A549 (cell line): ENCODE measurements around the gene CTNND2.

Experiments used
- CHD2 ChIP-seq: fragments of 150-350 bp; IDR thresholded peaks from 2 replicates; pipeline ENCODE4 v1.6.1; 2014; ENCODE audit warnings: low read length; ENCODE audit not compliant: partially characterized antibody
- HEYL ChIP-seq: fragments of 250-450 bp; sonication (Bioruptor Pico); IDR thresholded peaks from 2 replicates; pipeline ENCODE4 v1.8.0; 2021; ENCODE audit warnings: mild to moderate bottlenecking, moderate library complexity
- POLR2A ChIP-seq: IDR thresholded peaks from 2 replicates; pipeline ENCODE4 v1.6.1; 2012; ENCODE audit warnings: mild to moderate bottlenecking, low read length
- POLR2AphosphoS2 ChIP-seq: conservative IDR thresholded peaks from 2 replicates; pipeline ENCODE4 v1.6.1; 2012; ENCODE audit warnings: low read length, improper control_type of control experiment, inconsistent platforms
- RARB ChIP-seq: fragments of 250-450 bp; sonication (Bioruptor Pico); IDR thresholded peaks from 2 replicates; pipeline ENCODE4 v1.8.0; 2021; ENCODE audit warnings: mild to moderate bottlenecking, moderate library complexity
- TF ChIP-seq, protein P1 (sequence below): fragments of >200 bp; sonication (Bioruptor Twin); formaldehyde crosslinking; IDR thresholded peaks from 3 replicates; pipeline ENCODE4 v1.5.1; 2016
- TF ChIP-seq, protein P2 (sequence below): fragments of 200-600 bp; sonication (generic); IDR thresholded peaks from 2 replicates; pipeline ENCODE4 v1.6.1; 2016; ENCODE audit warnings: antibody characterized with exemption, mild to moderate bottlenecking, moderate library complexity
- TF ChIP-seq, protein P3 (sequence below): fragments of 450-650 bp; IDR thresholded peaks from 2 replicates; pipeline ENCODE4 v1.6.1; 2014; ENCODE audit warnings: antibody characterized with exemption
- TF ChIP-seq, protein P4 (sequence below): IDR thresholded peaks from 2 replicates; pipeline ENCODE4 v1.6.1; 2012; ENCODE audit warnings: low read depth, borderline replicate concordance

DNA sequence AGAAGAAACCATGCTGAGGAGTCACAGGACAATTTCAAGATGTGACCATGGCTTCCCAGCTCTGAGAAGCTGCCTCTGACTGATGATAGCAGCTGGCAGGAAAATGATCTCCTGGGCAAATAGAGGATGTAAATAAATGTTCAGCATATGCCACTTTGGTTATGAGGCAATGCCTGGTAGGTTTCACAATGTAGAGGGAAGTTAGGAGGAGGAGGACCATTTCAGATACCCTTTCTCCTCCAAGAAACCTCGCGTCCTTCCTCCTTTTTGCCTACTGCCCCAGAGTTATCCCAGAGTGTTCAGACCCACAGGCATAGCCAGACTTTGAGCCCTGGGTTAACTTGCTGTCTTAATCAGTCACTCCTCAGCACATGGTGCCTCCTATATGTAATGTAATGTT is 601.6 kb downstream of the CTNND2 start:
- TF ChIP-seq, protein P1, sequence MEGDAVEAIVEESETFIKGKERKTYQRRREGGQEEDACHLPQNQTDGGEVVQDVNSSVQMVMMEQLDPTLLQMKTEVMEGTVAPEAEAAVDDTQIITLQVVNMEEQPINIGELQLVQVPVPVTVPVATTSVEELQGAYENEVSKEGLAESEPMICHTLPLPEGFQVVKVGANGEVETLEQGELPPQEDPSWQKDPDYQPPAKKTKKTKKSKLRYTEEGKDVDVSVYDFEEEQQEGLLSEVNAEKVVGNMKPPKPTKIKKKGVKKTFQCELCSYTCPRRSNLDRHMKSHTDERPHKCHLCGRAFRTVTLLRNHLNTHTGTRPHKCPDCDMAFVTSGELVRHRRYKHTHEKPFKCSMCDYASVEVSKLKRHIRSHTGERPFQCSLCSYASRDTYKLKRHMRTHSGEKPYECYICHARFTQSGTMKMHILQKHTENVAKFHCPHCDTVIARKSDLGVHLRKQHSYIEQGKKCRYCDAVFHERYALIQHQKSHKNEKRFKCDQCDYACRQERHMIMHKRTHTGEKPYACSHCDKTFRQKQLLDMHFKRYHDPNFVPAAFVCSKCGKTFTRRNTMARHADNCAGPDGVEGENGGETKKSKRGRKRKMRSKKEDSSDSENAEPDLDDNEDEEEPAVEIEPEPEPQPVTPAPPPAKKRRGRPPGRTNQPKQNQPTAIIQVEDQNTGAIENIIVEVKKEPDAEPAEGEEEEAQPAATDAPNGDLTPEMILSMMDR = no peak
- TF ChIP-seq, protein P2, sequence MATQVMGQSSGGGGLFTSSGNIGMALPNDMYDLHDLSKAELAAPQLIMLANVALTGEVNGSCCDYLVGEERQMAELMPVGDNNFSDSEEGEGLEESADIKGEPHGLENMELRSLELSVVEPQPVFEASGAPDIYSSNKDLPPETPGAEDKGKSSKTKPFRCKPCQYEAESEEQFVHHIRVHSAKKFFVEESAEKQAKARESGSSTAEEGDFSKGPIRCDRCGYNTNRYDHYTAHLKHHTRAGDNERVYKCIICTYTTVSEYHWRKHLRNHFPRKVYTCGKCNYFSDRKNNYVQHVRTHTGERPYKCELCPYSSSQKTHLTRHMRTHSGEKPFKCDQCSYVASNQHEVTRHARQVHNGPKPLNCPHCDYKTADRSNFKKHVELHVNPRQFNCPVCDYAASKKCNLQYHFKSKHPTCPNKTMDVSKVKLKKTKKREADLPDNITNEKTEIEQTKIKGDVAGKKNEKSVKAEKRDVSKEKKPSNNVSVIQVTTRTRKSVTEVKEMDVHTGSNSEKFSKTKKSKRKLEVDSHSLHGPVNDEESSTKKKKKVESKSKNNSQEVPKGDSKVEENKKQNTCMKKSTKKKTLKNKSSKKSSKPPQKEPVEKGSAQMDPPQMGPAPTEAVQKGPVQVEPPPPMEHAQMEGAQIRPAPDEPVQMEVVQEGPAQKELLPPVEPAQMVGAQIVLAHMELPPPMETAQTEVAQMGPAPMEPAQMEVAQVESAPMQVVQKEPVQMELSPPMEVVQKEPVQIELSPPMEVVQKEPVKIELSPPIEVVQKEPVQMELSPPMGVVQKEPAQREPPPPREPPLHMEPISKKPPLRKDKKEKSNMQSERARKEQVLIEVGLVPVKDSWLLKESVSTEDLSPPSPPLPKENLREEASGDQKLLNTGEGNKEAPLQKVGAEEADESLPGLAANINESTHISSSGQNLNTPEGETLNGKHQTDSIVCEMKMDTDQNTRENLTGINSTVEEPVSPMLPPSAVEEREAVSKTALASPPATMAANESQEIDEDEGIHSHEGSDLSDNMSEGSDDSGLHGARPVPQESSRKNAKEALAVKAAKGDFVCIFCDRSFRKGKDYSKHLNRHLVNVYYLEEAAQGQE = no peak
- no peak for TF ChIP-seq POLR2AphosphoS2
- no peak for TF ChIP-seq HEYL (CRISPR knock-in tag)
- TF ChIP-seq POLR2A = no peak
- no peak for TF ChIP-seq CHD2
- TF ChIP-seq, protein P3, sequence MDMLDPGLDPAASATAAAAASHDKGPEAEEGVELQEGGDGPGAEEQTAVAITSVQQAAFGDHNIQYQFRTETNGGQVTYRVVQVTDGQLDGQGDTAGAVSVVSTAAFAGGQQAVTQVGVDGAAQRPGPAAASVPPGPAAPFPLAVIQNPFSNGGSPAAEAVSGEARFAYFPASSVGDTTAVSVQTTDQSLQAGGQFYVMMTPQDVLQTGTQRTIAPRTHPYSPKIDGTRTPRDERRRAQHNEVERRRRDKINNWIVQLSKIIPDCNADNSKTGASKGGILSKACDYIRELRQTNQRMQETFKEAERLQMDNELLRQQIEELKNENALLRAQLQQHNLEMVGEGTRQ = no peak
- TF ChIP-seq, protein P4, sequence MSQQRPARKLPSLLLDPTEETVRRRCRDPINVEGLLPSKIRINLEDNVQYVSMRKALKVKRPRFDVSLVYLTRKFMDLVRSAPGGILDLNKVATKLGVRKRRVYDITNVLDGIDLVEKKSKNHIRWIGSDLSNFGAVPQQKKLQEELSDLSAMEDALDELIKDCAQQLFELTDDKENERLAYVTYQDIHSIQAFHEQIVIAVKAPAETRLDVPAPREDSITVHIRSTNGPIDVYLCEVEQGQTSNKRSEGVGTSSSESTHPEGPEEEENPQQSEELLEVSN = no peak
- TF ChIP-seq RARB (CRISPR knock-in tag) = no peak
